Measurements from ENCODE around the gene CTNND2.

CTNND2 gene

GRCh38 chr5:11258001-11258400 is 646.2 kb downstream of the CTNND2 start:
- no peak for DNase-seq (ENCODE audit: low read depth in 2 of 2)

GRCh38 chr5:11252523-11252922 is 651.7 kb downstream of the CTNND2 start:
- DNase-seq (ENCODE audit: low read depth in 2 of 2) = no peak

- no peak for DNase-seq (ENCODE audit: low read depth in 2 of 2)
Measured at GRCh38 chr5:11252075-11252474, 652.2 kb downstream of the CTNND2 start.

GRCh38 chr5:11251247-11251646 is 653.0 kb downstream of the CTNND2 start:
- no peak for DNase-seq (ENCODE audit: low read depth in 2 of 2)

- no peak for DNase-seq (ENCODE audit: low read depth in 2 of 2)
Measured at GRCh38 chr5:11248966-11249365, 655.3 kb downstream of the CTNND2 start.

GRCh38 chr5:11247224-11247623 is 657.0 kb downstream of the CTNND2 start:
- no peak for DNase-seq (ENCODE audit: low read depth in 2 of 2)

GRCh38 chr5:11240293-11241190 is 663.7 kb downstream of the CTNND2 start:
- no peak for DNase-seq (ENCODE audit: low read depth in 2 of 2)

GRCh38 chr5:11239261-11240015 is 664.8 kb downstream of the CTNND2 start:
- no peak for DNase-seq (ENCODE audit: low read depth in 2 of 2)

GRCh38 chr5:11234501-11234911 is 669.7 kb downstream of the CTNND2 start:
- DNase-seq (ENCODE audit: low read depth in 2 of 2) = no peak

- no peak for DNase-seq (ENCODE audit: low read depth in 2 of 2)
Measured at GRCh38 chr5:11230890-11231289, 673.4 kb downstream of the CTNND2 start.

GRCh38 chr5:11227064-11227463 is 677.2 kb downstream of the CTNND2 start:
- no peak for DNase-seq (ENCODE audit: low read depth in 2 of 2)

GRCh38 chr5:11224436-11225187 is 679.6 kb downstream of the CTNND2 start:
- no peak for DNase-seq (ENCODE audit: low read depth in 2 of 2)

- DNase-seq (ENCODE audit: low read depth in 2 of 2) = no peak
Measured at GRCh38 chr5:11222169-11222568, 682.1 kb downstream of the CTNND2 start.

GRCh38 chr5:11214864-11215644 is 689.2 kb downstream of the CTNND2 start:
- no peak for DNase-seq (ENCODE audit: low read depth in 2 of 2)

- DNase-seq (ENCODE audit: low read depth in 2 of 2) = no peak
Measured at GRCh38 chr5:11212706-11213105, 691.5 kb downstream of the CTNND2 start.

- DNase-seq (ENCODE audit: low read depth in 2 of 2) = no peak
Measured at GRCh38 chr5:11197726-11198125, 706.5 kb downstream of the CTNND2 start.

GRCh38 chr5:11191673-11192072 is 712.6 kb downstream of the CTNND2 start:
- no peak for DNase-seq (ENCODE audit: low read depth in 2 of 2)

- no peak for DNase-seq (ENCODE audit: low read depth in 2 of 2)
Measured at GRCh38 chr5:11182441-11183080, 721.7 kb downstream of the CTNND2 start.

GRCh38 chr5:11181940-11182339 is 722.3 kb downstream of the CTNND2 start:
- no peak for DNase-seq (ENCODE audit: low read depth in 2 of 2)

GRCh38 chr5:11180890-11181289 is 723.4 kb downstream of the CTNND2 start:
- no peak for DNase-seq (ENCODE audit: low read depth in 2 of 2)
